Stimulated activated CD4-positive, alpha-beta T cell treated with anti-CD3 and anti-CD28 coated beads, Interleukin-12 subunit alpha, Interleukin-12 subunit beta, amount 100 ng/mL, for 4 hours (primary cell): ENCODE results near the gene MISP.
A peak's percentile ranks its signal among the peaks of the same experiment; 100 is the strongest.

Experiments
- DNase-seq: peaks from one replicate; pipeline ENCODE4 v3.0.0-alpha.2; 2020

The MISP gene

DNA sequence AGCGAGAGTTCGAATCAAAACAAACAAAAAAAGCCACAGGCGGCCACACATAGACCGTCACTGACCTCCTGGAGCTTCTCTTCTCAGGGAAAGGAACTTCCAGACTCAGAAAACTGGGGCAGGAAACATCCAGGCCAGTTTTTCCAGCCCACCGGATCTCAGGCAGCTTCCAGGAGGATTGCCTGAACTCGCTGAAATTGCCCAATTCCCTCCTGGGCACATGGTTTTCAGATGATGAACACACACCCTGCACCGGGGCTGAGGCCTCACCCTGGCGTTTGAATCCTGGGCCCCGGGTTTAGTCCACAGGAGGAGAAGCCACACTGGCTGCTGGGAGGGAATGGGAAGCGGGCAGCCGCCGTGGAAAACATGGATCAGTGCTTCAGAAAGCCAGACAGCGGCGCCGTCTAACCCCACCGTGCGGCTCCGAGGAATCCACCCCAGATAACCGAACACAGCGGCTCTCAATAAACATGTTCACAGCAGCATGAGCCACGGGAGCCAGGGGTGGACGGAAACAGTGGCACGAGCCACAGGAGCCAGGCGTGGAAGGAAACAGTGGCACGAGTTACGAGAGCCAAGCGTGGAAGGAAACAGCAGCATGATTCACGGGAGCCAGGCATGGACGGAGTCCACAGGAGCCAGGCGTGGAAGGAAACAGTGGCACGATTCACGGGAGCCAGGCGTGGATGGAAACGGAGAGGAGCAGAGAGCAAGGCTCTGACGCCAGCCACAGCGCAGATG lies 28.2 kb downstream of the MISP start:
- DNase-seq = no peak

DNA sequence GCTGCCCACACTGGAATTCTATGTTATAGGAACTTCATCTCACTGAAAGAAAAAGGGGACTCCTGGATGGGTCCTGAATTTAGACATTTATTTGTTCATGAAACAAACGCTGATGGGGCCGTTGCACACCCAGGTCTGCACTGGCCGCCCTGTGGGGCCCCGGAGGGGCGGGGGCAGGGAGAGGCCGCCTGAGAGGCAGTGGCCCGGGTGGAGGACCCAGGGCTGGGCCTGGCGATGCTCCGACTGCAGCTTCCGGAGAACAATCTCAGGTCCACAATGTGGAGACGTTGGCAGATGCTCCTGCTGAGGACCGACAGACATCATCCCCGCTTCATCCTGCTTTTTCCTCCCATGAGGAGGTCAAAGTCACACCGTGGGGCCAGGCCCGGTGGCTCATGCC lies 30.0 kb downstream of the MISP start:
- DNase-seq = no peak

DNA sequence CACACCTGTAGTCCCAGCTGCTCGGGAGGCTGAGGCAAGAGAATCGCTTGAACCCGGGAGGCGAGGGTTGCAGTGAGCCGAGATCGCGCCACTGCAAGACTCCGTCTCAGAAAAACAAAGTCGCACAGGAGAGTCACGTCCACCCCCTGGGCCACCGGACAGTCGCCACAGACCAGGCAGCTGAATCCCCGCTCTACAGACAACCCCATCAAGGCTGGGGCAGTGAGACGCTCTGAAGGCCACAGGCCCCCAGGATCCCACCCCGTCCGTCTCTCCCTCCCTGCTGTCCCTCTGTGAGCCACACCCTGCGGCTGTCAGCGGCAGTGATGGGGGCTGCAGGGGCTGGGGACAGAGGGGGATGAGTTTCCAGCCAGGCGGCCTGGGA lies 30.9 kb downstream of the MISP start:
- no peak for DNase-seq

DNA sequence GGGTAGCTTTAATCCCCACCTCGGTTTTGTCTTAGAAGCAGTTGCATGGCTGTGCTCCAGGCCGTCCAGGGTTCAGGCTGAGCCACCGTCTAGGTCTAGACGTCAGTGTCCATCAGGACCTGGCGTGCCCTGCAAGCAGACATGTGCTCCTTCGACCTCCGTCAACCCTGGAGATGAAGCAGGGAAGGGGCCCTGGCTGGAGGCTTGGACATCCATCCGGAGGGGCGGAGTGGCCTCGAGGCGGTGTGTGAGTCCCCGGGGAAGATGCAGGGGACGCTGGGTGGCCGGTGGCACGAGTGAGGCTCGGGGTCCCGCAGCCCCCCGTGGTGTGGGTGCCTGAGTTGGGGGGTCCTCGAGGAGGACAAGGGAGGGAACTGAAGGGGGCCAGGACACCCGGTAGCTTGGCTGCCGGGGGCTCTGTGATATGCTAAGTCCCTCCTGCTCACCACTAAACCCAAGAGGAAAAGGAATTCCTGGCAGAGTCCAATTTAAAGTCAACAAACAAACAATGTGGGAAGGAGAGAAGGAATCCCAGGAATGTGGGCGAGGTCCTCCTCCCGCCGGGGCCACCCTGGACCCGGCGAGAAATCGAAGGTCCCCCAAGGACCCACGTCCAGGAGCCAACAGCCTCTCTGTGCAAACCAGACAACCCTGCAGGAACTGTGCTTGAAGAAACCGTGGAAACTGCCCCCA lies 31.4 kb downstream of the MISP start:
- DNase-seq = no peak

DNA sequence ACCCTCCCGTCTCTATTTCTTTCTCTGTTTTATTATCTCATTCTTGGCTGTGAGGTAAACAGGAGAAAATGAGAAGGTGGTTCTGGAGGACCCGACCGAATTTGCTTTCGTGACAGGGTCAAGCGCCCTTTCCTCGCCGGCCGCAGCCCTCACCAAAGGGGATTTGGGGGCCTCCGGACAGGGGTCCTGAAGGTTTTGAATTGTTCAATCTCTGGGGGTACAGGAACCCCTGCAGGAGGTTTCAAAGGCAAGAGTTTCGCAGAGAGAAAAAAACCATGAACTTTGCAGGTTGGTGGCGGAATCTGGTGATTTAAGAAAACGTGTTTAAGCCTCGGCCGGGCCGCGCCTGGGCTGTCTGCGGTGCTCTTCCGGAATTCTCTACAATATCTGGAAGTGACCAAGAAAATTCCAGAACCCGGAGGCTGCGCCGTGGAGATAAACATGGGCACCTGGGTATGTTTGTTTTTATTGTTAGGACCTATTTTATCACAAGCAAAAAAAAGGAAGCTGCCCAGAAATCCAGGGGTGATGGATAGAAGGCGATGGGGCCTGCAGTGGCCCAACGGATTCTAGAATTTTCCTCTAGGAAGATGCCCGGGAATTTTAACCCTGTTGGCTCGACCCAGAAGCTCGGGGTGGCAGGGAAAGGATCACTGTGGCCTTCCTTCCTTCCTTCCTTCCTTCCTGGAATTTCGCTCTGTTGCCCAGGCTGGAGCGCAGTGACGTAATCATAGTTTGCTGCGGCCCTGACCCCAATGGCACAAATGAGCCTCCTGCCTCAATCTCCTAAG lies 32.2 kb downstream of the MISP start:
- DNase-seq = no peak

DNA sequence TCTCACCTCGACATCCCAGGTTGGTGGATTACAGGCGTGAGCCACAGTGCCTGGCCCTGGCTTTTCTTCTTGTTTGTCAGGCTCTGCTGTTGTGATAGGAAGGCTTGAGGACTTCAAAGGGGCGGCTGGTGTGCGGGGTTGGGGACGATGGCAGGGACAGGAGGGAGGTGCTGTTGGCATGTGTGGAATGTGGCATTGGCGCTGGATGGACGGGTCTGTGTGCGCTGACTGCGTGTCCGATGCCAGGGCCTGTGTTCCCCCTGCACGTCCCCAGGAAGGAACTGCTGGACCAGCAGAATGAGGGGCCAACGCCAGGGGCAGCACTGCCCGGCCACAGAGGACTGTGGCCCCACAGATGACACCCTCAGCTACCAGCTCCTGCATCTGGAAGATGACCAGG lies 33.6 kb downstream of the MISP start:
- DNase-seq = no peak

DNA sequence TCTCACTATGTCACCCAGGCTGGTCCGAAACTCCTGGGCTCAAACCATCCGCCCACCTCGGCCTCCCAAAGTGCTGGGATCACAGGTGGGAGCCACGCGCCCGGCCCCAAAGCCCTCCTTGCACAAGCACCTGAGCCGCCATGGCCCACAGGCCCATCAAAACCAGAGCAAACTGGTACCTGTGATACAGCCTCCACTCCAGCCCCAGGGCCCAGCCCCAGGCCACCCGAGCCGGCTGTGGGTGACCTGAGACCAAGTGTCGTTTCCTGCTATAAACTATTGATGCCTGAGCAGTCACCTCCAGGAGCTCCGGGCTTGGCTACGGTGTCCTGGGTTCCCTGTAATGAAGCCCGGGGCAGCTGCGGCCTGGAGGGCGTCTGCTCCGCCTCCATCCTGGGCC lies 36.6 kb downstream of the MISP start:
- no peak for DNase-seq

DNA sequence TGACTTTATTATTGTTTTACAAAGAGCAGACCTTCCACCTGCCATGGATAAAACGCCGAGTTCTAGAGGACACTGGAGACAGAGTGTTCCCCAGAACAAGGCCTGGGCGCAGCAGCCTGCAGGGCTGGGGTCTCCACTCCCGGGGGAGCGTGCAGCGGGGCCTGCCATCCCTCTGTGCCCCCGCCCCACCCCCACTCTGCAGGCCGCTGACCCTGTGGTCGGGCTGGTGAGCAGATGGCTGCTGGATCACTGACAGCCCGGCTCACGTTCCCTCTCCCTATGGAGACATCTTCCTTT lies 37.7 kb downstream of the MISP start:
- no peak for DNase-seq

DNA sequence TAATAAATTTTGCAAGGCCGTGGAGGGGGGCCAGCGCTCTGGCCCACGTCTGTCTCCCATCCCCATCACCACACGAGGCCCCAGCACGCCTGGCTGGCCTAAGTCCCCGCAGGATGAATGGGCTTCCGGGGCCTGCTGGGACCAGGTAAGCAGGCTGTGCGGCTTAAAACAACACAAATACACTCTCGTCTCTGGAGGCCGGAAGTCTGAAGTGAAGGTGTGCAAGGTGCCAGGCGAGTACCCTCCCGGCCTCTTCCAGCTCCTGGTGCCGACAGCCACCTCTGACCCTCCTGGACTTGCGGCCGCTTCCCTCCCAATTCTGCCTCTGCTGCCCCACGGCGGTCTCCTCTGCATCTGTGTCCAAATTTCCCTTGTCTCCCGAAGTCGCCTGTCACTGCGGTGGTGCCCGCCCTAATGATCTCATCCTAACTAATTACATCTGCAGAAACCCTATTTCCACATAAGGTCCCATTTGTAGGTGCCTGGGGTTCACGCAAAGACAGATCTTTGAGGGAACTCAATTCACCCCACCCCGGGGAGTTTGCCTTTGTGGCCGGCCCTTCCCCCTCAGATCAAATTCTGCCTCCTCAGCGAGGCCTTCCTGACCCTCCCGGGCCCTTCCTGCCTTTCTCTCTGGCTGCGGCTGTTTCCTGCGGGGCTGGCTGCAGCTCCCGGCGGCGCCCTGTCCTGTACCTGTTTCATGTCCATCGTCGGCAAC lies 38.2 kb downstream of the MISP start:
- no peak for DNase-seq

DNA sequence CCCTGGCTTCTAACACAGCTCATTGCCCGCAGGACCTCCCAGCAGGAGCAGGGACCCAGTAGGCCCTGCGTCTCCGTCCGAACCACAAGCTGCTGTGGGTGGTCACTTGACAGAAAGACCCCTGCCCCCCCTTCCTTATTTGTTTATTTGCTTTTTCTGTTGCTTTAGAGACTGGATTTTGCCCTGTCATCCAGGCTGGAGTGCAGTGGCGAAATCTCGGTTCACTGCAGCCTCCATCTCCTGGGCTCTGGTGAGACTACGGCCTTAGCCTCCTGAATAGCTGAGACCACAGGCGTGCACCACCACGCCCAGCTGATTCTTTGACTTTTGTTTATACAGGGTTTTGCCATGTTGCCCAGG lies 38.8 kb downstream of the MISP start:
- DNase-seq = no peak

DNA sequence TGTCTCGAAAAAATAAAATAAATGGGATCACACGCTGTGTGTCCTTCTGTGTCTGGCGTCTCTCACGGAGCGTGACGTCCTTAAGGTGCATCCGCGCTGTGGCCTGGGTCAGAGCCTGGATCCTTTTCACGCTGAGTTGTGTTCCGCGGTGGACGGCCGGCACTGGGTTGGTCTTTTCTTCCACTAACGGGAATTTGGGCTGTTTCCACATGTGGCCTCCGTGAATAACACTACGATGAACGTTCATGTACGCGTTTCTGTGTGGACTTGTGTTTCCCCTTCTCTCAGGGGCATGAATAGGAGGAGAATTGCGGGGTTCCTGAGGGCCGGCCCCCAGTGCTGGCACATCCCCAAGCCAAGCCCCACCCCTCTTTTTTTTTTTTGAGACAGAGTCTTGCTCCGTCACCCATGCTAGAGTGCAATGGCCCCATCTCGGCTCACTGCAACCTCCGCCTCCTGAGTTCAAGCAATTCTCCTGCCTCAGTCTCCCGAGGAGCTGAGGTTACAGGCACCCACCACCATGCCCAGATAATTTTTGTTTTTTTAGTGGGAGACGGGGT lies 40.2 kb downstream of the MISP start:
- no peak for DNase-seq

DNA sequence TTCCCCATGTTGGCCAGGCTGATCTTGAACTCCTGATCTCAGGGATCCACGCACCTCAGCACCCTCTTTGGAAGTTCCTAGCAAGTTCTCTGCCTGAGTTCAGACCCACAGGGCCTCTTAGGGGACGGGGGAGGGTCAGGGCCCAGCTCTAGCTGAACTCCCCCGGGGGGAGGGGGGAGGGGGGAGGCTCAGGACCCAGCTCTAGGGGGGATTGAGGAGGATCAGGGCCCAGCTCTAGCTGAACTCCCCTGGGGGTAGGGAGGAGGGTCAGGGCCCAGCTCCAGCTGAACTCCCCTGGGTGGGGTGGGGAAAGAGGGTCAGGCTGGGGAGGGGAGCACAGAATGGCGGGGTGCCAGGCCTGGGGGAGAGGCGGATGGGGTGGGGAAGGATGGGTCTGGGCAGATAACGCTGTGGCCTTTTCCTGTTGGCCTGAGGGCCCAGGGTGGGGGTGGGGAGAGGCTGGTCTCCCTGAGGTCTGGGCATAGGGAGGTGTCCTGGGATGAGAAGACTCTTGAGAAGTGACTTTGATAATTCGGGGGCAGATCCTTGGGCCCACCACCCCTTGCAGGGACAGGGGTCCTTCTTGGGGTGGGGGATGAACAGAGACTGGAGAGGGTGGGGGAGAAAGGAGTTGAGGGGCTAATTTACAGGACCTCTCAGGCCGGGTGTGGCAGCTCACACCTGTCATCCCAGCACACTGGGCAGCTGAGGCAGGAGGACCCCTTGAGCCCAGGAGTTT lies 40.8 kb downstream of the MISP start:
- no peak for DNase-seq

DNA sequence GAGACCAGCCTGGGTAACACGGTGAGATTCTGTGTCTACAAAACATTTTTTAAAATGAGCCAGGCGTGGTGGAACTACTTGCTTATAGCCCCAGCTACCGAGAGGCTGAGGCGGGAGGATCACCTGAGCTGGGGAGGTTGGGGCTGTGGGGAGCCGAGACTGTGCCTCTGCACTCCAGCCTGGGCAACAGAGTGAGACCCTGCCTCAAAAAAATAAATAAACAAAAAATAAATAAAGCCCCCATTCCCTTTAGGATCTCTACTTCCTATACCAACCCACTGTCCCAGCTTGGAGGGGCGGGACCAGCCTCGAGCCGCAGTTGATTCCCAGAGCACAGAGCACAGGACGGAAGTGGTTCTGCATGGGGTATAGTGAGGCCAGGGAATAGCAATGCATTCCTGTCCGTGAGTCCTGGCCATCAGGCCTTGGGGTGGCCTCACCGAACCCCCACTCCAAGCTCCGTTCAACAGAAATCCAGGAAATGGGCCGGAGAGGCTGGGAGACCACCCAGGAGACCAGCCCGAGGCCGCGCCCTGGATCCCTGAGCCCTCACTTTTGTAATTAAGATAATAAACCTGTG lies 41.5 kb downstream of the MISP start:
- no peak for DNase-seq

DNA sequence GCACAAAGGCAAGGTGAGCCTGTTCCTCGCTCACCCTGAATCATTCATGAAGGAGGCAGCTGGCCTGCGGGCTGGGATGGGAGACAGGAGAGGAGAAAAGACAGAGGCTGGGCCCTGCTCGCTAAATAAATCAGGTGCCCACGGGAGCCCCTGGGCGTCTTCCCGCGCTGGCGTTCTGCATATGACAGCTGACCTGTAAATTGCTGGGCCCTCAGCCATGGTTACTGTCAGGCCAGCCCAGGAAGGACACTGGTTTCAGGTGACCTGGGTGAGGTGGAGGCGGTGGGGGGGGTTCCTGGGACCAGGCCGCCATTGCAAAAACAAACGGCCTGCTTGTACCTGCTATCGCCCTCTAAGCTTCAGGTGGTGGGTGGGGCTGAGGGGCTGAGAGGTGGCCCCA lies 42.9 kb downstream of the MISP start:
- no peak for DNase-seq

DNA sequence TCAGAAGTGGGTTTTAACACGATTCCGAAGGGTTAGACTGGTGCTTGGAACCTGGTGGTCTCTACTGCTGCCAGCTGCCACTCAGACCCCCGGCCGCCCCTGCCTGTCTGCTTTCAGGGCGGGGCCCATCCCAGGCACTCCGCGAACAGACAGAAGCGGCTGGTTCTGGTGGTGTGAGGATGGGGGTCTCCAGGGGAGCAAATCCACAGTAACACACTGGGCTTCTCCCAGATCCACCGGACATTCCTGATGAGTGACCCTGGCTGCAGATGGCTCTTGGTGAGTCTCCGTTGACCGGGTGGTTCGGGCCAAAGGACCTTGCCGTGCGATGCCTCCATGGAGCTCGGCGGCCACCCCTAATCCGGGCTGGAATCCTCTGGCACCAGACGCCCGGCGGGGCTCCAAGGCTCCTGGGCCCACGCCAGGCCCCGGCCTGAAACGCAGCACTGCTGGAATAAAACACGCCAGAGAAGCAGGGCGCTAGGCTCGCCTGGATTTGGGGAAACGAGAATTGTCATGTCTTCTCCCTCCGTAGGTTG lies 44.2 kb downstream of the MISP start:
- no peak for DNase-seq

DNA sequence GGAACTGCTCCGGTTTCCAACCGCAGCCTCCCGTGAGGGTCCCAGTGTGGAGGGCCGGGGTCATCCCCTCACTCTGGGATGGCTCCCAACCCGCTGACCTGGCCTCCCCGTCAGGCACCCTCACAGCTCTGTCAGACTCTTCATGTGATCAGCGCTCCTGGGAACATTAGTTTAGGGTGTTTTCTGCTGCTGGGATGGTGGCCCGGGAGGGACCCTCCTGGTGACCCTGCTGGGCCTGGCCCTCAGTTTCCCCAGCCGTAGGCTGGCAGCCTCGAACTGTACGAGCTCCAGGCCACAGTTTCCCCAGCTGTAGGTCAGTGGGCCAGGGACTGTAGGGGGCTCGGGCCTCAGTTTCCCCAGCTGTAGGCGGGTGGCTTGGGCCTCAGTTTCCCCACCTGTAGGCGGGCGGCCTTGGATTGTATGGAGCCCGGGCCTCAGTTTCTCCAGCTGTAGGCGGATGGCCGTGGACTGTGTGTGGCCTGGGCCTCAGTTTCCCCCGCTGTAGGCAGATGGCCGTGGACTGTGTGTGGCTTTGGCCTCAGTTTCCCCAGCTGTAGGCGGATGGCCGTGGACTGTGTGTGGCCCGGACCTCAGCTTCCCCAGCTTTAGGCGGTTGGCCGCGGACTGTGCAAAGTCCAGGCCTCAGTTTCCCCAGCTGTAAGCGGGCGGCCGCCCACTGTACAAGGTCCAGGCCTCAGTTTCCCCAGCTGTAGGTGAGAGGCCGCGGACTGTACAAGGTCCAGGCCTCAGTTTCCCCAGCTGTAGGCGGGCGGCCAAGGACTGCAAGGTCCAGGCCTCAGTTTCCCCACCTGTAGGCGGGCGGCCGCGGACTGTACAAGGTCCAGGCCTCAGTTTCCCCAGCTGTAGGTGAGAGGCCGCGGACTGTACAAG lies 45.0 kb downstream of the MISP start:
- no peak for DNase-seq

DNA sequence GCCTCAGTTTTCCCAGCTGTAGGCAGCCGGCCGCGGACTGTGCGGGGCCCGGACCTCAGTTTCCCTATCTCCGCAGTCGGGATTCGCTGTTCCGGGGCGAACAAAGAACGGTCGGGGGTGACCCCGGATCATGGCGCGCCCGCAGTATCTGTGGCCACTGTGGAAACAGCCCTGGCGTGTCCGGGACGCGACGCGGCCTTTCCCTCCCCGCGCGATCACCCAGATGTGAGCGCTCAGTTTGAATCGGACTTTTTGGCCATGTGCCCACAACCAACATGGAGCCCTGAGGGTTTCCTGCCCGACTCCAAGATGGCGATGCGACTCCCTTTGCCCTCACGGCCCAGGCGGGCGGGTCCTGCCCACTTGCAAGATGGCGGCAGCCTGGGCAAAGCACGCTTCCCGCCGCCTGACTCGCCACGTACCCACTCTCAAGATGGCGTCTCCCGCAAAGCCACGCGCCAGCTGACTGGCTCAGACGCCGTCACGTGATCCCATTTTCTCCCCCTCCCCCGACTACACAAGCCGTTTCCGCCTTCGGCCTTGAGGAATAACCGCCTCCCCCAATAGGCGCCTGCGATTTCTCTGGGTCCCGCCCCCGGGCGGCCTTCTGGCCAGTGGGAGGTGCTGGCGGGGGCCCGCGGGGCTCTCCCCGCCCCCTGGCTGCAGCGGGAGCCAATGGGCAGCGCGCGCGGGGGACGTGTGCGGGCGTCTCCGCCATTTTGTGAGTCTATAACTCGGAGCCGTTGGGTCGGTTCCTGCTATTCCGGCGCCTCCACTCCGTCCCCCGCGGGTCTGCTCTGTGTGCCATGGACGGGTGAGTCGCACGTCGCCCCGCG lies 46.0 kb downstream of the MISP start, which contains the start of gene PTBP1:
PTBP1 (plus strand) TSS at position 761 of the 836 bp plus-strand sequence; CDS start at position 807, 46 bp downstream.
- DNase-seq = peak; percentile 95

DNA sequence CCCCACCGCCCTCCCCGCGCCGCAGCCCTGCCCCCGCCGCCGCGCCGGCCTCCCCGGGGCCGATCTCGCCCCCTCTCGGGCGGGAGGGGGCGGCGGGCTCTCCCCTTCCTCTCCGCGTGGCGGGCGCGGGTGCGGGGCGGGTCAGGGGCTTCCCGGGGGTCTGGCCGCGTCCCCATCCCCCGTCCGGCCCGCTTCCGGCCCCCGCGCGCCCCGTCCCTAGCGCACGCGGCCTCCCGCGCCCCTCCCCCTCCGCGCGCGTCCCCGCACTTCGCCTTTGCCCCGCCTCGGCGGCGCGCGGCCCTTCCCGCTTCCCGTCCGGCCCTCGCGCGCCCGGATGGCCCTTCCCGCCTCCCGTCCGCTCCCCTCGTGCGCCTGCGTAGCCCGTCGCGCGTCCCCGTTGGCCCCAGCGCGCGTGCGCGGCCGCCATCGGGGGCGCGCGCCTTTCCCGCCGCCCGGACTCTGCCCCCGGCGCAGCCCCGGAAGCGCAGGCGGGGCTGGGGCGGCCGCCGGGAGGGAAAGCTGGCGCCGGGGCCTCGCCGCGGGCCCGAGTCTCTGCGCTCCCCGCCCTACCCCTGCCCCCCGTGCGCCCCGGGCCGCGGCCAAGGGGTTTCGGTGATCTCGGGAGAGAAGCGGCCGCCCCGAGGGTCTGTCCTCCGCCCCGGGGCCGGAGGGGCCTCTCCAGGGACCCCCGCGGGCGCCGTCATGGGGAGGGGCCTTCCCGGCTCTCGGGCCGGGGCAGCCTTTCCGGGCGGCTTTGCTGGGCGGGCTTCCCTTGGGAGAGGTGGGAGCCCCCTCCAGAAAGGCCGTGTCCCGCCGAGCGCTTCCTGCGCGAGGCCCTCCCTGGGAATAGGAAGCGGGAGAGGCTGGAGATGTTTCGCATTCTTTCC lies 46.9 kb downstream of the MISP start:
- peak; percentile 85 for DNase-seq
